NOMO-1 treated with DMSO at 0.1 percent for 48 hours (cell line): ENCODE results near the gene TRABD2B.

Experiments
- DNase-seq: peaks from one replicate; lab custom pipeline; 2025; ENCODE audit not compliant: unreplicated experiment; lab: John Stamatoyannopoulos, UW

Gene TRABD2B

DNA sequence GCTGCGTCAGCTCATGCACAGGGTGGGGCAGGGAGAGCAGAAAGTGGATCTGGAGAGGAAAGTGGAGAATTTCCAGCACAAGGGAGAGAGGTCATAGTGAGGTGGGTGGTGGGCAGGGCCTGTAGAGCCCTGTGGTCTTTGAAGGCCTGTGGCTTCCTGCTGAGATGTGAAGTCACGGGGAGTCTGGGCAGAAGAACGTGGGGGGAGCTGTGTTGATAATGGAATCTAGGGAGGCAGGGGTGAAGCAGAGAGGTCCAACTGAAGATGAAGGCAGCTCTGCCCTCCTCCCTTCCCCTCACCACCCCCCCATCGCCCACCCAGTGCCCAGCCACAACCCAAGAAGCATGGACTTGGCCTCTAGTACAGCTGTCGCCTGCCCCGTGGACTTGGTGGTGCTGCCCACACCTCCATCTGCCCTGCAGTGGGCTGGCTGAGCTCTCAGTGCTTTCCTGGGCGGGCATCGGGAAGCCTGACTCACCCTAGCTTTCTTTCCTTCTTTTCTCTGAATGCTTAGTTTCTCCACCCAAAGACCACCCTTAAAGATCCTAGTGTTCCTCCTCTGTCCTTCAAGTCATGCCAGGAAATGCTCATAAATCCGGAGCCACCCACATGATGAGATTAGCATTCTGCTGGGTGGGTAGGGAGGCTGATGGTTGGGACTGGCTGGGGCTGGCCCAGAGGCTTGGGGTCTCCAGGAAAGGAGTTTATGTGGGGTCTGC is 186.1 kb downstream of the TRABD2B start:
- DNase-seq = no peak

- DNase-seq = no peak
Observed at GRCh38 chr1:47809301-47810084, 187.7 kb downstream of the TRABD2B start.

DNA sequence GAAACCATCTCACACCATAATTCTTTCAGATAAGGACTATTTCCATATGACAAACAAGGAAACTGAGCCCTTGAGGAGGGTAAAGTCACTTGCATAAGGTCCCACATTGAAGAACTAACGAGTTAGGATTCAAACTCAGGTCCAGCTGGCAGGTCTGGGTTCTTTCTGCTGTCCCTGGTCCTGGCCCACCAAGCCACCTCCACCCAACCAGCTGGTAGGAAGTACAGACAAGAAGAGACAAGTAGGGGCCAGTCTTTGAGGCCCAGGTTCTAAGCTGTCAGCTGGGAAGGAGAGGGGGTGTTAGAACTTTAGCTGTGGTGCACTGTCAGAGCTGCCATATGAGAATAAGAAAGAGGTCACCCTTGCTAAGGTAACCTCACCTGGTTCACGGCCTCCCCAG is 188.6 kb downstream of the TRABD2B start:
- no peak for DNase-seq

DNA sequence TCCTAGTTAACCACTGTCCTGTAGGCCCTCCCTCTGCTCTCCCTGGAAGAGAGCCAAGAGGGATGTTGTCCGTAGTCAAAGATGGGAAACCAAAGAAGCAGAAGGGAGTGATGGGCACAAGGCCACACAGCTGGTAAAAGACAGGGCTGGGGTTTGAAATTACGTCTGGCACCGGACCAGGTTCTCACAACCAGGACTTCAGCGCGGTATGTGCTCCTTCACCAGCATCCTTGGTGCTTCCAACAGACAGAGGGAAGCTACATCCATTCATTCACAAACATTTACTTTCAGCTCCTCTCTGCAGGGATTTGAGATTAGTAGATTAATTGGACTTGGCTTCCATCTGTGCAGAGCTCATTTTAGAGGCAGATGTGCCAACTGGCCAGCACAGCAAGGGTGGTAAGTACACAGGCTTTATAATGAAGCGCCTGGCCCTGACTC is 191.2 kb downstream of the TRABD2B start:
- no peak for DNase-seq

GRCh38 chr1:47805018-47805417 is 192.2 kb downstream of the TRABD2B start:
- no peak for DNase-seq

GRCh38 chr1:47803815-47804501 is 193.2 kb downstream of the TRABD2B start:
- no peak for DNase-seq

DNA sequence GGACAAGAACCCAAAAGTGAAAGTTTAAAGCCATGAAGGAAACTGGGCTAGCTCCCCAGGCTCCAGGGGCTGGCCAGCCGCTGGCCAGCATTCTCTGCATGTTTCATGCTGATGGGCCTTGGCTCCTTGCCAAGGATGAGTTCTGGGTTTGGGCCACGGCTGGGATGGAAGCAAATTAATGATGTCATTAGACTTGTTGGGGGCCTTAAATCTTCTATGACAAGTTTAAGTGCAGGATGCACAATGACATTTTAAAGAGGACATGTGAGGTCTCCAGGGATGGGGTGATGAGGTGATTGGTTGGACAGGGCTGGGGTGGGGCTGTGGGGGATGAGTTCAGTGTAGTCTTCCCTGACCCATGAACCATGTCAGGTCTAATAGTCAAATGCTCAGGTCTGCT is 199.6 kb downstream of the TRABD2B start:
- no peak for DNase-seq

DNA sequence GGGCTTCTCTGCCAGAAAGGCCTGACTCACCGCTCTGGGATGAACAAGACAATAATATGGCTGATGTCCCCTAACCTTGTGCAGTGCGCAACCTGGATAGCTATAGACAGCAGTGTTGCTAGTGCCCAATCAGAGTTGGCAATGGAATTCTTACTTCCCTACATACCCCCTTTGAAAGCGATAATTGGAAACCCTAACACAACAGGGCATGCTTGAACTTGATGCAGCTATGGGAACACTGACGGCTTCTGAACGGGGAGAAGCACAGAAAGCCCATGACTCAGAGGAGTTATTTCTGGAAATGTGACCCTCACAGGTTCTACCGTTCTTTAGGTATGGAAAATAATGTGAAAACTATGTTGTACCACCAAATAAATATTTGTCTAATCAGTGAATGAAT is 200.6 kb downstream of the TRABD2B start:
- DNase-seq = no peak

DNA sequence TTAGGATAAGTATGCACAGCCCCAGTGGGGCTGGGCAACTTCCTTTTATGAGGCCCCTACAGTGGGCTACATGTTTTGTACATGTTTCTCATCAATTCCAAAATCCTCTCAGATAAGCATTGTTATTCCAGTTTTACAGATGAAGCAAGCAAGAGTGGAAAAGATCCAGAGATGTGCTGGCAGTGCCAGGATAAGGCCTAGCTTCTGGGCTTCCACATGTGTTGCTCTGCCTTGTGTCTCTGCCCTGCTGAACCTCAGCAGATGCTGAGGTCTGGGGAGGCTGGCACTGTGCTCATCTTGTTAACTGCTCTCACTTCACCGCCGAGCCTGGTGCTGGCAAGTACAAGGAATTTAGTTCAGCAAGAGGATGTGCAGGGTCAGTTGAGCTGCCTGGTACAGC is 202.1 kb downstream of the TRABD2B start:
- no peak for DNase-seq

DNA sequence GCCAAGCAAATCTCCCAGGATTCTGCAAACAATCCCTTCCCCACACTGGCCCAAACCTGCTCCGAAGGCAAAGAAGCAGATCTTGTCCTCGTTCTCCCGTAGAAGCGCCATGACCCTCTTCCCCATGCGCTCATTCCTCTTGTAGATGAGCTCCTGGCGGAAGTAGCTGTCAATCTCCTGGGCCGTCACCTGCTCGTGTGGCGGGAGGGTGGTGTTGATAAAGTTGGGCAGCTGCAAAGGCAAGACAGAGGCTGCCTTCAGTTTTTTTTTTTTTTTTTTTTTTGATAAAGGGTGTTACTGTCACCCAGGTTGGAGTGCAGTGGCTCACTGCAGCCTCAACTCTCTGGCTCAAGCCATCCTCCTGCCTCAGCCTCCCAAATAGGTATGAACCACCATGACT is 202.7 kb downstream of the TRABD2B start:
- no peak for DNase-seq

GRCh38 chr1:47794081-47794480 is 203.1 kb downstream of the TRABD2B start:
- no peak for DNase-seq

DNA sequence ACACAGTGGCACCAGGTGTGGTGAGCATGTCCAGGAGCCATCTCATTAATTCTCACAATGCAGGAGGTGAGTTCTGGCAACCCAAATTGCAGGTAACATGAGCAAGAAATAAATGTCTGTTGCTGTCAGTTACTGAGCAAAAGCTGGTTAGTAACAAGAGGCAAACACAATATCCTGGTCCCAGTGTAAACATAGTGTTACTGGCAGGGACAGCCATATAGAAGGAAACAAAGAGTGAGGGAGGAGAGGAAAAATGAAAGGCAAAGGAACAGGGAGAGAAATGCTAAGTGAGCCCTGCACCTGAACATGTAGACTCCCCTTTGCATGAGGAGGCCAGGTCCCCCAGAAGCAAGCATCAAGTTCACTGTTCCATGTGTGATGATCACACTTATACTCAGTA is 203.6 kb downstream of the TRABD2B start:
- no peak for DNase-seq

GRCh38 chr1:47792779-47793178 is 204.4 kb downstream of the TRABD2B start:
- no peak for DNase-seq

DNA sequence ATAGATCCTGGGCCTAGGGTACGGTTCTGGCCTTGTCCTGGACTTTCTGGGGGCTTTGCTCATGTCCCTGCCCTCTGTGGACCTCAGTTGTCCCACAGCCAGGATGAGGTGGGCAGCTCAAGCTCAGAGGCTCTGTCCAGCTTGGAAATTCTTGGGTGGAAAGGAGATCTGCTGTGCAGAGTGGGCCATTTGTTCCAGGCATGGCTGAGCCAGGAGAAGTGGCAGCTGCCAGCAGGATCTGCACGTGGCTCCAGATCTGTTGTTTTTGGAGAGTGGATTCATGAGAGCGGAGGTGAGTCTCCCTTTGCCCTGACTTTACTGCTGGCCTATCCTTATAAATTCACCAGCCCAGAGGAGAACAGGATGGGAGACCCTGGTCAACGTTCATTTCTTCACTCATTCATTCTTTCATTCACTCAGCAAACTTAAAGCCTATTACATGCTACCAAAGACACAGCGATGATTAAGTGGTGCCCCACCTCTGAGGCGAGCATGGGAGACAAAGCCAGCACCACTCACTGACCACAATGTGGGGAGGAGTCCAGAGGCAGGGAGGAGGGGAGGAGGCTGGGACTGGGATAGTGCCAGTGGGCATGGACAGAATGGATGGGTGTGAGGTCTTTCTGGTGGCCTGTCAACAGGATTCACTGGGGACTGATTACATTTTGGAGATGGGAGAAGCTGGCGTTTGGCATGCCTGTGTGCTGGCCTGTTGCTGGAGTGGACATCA is 205.1 kb downstream of the TRABD2B start:
- no peak for DNase-seq

DNA sequence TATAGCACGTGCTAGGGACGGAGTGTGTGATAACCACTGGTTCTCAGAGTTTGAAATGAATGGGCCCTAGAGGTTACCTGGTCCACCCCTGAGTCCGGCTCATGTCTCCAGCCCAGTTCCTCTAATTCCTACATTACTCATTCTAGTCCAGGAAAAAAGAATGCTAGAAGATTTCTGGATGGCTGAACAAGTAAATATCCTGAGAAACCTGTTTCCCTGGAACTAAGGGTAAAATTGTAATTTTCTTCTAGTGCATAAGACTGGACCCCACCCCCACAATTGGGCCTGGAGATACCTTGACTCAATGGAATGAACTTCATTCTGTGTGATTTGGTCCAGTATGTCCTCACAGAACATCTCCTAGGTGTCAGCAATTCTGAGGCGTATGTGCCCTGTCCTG is 208.4 kb downstream of the TRABD2B start:
- no peak for DNase-seq

DNA sequence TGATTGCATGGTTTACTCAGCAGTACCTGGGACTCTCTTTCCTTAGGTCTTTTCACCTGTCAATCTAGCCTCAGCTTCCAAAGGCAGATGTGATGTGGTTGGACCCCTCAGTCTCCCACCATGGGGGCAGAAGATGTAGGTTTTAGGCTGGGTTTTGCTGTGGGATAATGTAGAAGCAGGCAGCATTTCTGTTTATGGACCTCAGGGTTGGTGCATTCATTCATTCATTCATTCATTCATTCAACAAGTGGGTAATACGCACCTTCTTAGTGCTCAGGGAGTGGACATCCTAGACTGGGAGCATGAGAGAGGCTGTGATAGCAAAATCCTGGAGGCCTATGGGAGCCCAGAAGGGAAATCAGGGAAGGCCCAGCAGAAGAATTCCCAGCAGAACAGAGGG is 209.6 kb downstream of the TRABD2B start:
- no peak for DNase-seq

- DNase-seq = no peak
Observed at GRCh38 chr1:47786316-47786715, 210.9 kb downstream of the TRABD2B start.

- no peak for DNase-seq
Observed at GRCh38 chr1:47785561-47786271, 211.5 kb downstream of the TRABD2B start.

- no peak for DNase-seq
Observed at GRCh38 chr1:47785118-47785517, 212.1 kb downstream of the TRABD2B start.

- DNase-seq = no peak
Observed at GRCh38 chr1:47784497-47784822, 212.7 kb downstream of the TRABD2B start.
